T1000 (cell line): ENCODE measurements around the gene PMF1.
A peak's percentile ranks its signal among the peaks of the same experiment; 100 is the strongest.

Experiments
- DNase-seq: peaks from one replicate; lab custom pipeline; 2025; ENCODE audit warnings: mixed read lengths; lab: John Stamatoyannopoulos, UW

Gene PMF1

DNA sequence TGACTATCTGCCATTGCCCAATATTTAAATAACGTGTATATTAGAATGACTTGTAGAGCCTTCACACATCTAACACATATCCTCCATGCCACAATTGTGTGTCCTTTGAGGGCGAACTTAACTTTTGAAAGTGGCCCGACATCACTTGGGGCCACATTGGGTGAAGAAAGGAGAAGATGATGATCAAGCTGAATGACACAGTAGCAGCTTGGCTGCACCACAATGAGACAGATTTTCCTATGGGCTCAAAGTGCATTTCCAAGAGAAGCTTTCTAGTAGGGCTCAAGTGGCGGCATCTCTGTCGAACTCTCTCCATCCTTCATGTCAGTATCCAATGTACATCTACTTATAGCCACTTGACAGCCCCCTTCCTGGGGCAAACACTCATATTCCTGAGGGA is 25.4 kb downstream of the PMF1 start:
- DNase-seq: no peak

DNA sequence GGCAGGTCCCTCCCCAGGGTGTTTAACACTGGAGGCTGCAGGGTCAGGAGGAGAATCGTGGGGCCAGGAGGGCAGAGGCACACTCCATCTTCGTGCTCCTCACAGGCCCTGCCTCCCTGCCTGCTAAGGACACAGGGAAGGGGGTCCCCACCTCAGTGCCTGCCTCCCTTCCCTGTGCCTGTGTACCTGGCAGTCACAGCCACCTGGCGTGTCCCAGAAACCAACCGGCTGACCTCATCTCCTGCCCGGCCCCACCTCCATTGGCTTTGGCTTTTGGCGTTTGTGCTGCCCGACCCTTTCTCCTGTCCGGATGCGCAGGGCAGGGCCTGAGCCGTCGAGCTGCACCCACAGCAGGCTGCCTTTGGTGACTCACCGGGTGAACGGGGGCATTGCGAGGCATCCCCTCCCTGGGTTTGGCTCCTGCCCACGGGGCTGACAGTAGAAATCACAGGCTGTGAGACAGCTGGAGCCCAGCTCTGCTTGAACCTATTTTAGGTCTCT is 28.6 kb downstream of the PMF1 start:
- peak; percentile 66 for DNase-seq

DNA sequence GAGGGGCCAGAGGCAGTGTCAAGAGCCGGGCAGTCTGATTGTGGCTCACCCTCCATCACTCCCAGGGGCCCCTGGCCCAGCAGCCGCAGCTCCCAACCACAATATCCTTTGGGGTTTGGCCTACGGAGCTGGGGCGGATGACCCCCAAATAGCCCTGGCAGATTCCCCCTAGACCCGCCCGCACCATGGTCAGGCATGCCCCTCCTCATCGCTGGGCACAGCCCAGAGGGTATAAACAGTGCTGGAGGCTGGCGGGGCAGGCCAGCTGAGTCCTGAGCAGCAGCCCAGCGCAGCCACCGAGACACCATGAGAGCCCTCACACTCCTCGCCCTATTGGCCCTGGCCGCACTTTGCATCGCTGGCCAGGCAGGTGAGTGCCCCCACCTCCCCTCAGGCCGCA is 29.1 kb downstream of the PMF1 start, which contains the start of gene BGLAP:
Gene BGLAP (plus strand): TSS at position 259 of the 400 bp plus-strand sequence. CDS start 48 bp downstream, at position 307.
- no peak for DNase-seq

DNA sequence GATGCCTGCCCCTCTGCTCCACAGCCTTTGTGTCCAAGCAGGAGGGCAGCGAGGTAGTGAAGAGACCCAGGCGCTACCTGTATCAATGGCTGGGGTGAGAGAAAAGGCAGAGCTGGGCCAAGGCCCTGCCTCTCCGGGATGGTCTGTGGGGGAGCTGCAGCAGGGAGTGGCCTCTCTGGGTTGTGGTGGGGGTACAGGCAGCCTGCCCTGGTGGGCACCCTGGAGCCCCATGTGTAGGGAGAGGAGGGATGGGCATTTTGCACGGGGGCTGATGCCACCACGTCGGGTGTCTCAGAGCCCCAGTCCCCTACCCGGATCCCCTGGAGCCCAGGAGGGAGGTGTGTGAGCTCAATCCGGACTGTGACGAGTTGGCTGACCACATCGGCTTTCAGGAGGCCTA is 29.9 kb downstream of the PMF1 start:
- DNase-seq: no peak

DNA sequence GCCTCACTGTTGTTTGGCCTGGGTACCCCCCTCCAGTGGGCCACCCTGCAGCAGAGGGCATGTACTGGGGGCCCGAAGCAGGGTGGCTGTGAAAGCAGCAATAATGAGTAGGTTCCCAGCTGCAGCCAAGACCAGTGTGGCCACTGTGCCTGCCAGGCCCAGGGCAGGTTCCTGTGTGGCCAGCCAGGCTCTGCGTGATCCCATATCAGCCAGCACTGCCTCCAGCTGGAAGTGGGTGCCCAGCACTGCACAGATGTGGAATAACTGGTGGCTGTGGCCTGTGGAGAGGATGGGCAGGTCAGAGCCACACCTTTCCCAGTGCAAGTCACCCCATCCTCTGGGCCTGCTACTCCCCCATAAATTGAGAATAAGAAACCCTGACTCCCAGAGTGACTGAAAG is 31.3 kb downstream of the PMF1 start:
- DNase-seq: no peak

DNA sequence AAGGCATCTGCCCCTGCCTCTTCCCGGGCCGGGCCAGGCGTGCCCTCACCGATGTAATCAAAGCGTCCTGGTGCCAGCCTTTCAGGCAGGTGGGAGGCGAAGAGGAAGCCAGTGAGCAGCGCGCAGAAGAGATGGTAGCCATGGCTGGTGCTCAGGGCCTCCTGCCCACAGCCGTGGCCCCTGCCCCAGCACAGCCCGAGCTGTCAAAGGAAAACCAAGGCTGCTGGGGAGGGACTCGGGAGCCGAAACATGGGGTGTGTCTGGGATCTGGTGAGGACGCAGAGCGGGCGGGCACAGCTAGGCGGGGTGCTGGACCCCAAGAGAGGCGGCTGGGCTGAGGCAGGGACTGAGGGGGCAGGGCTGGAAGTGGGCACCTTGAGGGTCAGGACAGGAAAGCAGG is 31.9 kb downstream of the PMF1 start:
- no peak for DNase-seq

DNA sequence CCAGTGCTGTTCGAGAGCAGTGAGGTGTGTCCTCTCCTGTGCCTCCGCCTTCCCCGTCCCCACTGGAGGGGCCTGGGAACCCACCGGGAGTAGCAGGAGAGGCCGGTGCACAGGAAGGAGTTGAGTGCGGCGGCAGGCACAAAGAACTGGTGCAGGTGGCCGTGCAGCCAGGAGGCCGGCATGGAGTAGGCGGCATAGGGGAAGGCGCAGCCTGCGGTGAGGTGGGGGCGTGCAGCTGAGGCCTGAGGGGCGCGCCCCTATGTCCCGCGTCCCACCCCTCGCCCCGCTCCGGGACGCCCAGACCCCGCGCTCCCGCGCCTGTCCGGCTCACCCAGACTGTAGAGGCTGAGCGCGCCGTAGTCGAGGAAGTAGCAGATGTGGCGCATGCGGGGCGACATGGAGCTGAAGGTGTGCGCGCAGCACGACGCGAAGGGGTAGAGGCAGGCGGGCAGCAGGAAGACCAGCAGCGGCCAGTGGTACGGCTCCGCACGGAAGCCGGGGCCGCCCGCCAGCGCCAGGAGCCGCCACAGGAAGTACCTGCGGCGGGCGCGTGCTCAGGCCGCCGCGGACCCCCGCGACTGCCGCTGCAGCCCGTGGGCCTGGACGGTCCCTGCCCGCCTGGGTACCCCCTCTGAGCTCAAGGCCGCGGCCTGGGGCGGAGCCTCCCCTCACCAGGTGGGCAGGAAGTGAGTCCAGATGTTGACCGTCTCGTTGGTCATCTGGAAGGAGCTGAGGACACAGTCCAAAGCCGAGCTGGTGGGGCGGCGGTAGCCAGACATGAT is 32.8 kb downstream of the PMF1 start:
- DNase-seq: no peak

DNA sequence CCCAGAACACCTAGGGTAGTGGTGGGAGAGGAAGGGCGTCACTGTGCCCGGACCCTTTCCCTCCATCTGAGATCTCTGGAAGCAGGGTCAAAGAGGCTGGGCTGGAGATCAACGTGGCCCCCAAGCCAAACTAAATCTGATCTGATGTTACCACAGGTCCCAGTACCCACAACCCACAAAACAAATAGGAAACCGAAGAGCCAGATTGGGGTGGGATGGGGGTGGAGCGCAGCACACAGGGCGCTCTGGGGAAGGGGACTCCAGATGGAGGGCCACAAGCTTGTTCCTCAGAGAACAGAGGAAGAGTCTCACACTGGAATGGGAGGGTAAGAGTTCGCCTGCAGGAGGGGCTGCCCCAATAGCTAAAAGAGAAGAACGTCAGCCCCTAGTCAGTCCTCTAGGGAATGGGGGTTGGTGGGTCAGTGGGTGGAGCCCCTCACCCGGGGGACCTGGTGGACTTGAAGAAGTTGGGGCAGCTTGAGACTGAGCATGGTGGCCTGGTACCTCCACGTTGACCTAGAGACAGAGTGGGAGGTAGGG is 33.5 kb downstream of the PMF1 start:
- no peak for DNase-seq

DNA sequence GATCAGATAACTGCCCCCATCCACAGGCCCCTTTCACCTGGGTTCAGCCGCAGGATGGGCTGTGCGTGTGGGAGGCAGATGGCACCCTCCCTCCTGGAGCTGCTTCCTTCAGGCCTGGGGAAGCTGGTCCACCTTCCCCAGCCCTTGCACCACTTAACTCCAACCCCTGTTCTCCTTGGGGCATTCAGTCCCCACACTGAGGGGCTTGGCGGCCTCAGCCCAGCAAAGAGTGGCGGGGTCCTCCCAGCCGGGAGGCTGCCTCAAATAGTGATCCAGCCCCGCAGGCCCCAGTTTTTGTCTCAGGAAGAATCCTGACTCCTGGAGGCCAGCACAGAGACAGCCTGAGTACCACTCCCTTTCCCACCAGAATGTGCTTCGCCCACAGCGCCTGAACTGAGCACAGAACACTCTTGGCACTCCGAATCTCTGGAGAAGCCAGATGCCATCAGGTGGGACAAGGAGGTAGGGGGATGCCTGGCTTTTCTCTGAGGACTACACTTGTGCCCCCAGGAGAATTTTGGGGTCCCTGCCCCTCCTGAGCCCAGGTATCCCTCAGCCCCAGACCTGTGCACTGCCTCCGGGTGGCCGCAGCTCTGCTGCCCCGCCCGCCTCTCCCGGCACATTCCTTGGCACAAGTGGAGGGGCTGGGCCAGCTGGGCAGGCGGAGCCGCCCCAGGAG is 34.1 kb downstream of the PMF1 start:
- DNase-seq: no peak

DNA sequence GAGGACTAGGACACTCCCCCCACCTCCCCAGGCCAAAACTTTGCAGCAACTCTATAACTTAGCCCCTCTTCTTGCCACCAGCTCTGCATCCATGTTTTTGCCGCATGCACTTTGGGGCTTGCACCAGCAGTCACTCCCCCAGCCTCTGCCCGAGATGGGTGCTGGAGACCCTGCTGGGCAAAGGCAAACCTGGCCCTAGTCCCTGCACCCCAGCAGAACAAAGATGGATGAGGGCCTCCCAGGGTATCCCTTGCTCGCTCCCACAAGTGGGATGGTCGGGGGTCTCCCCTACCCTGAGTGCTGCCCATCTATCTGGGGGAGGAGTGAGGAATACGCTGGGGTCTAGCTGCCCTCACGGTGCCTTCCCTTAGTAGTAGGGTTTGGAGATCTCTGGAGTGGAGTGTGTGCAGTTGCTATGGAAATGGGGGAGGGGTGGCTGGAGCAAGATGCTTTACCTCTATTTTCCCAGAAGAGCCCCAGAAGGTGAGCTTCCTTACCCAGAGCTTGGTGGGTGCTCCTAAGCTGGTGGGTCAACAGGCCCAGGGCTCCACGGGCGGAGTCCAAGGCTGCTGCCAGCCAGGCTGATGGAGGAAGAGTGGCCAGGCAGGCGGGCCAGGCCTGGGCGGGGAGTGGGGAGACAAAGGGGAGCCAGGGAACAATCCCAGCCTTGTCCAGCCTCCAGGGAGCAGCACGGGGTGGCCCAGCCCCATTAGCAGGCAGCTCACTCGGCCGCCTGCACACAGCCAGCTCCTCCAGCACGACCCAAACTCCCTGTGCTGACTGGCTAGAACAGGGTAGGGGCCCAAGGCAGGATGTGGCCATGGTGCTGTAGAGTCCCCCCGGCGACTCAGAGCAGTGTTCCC is 34.9 kb downstream of the PMF1 start, which contains the start of gene PAQR6:
Gene PAQR6 (minus strand): TSS at position 597 of the 863 bp plus-strand sequence. CDS start 1,325 bp downstream, outside the sequence.
- no peak for DNase-seq

DNA sequence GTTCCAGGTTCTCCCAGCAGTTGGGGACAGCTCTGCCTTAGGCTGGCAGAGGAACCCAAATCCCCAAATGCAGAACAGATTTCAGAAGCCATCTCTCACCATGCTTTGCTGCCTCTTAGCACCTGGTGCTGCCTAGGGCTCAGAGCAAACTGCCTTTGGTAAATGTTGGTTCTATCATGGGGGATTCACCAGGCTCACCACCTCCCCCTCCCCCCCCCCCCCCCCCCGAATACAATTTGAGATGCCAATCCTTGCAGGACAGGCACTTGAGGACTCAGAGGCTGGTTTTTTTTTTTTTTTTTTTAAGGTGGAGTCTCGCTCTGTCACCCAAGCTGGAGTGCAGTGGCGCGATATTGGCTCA is 35.5 kb downstream of the PMF1 start:
- no peak for DNase-seq

DNA sequence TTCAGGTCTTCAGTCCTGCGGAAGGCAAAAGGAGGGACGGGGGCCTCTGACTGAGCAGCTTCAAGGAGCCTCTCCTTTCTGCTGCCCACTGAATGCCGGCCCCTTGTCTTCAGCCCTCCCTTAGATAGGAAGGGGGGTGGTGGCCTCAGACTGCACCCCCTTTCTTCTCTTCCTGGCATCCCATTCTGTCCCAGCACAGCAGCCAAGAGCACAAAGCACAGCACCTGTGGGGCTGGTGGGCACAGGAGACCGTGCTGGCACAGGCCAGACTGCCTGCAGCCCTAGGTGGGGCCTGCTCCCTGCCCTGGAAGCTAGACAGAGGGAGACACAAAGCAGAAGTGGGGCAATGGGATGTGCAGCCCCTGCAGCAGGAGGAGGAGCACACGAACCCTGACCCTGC is 36.8 kb downstream of the PMF1 start:
- no peak for DNase-seq

DNA sequence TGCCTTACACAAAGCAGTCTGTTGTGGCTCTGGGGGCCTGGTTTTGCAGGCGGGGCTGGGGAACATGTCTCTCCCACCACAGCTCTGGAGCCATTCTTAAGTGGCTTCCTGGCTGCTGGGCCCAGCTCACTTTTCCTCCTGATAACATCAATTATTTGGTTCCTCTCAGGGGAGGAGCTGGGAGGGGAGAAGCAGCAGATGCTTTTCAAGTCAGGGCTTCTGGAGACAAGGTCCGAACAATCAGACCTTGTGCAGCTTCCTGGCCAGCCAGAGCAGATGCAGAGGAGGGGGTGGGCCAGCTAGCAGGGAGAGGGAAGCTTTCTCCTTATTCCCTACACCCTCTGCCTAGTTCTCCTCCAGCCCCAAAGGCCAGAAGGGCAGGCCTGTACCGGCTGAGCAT is 38.7 kb downstream of the PMF1 start:
- DNase-seq: no peak

DNA sequence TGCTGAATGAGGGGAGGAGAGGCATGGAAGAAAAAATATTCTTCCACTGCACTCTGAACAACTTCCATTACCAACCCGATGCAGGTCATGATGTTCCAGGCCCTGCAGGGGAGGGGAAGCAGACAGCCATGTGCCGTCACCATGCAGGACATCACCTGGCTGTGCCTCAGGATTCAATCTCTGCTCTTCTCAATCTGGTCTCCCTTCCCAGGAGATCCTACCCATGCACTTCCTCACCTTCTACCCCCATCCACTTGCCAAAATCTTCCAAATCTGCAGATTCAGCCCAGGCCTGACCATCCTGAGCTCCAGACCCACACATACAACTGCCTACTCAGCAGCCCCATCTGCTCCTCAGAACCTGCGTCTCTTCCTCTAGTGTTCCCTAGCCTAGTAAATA is 40.8 kb downstream of the PMF1 start:
- DNase-seq: no peak

DNA sequence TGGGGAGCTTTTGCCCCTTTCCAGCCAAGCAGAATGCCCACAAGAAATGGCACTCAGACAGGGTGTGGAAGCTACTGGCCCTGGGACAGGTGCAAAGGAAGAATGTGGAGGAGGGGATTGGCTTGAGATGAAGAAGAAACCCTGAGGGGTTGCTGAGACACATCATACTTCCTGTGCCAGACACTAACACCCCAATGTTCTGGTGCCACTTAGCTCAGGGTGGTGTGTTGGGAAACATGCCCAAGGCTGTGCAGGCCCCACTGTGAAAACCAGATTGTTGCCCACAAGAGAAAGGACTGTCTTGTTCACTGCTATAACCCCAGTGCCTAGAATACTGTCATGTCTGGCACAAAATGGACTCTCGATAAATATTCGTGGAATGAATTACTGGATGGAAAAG is 44.9 kb downstream of the PMF1 start:
- no peak for DNase-seq

DNA sequence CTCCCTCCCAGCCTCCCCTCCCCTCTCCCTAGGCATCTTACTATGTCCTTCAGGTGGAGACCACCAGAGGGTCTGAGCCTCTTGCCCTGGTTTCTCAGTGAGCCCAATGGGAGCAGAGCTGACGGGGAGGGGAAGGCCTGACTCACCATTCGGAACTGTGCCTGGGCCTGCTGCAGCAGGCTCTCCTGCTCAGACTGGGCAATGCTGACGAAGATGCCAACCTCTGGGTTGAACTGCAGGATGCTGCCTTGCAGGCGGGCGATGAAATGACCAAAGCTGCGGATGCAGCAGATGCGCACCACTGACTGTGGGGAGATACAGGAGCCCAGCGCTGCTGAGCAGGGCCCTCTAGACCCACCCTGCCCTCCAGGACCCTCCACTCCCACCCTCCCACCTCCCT is 46.1 kb downstream of the PMF1 start:
- DNase-seq: no peak

DNA sequence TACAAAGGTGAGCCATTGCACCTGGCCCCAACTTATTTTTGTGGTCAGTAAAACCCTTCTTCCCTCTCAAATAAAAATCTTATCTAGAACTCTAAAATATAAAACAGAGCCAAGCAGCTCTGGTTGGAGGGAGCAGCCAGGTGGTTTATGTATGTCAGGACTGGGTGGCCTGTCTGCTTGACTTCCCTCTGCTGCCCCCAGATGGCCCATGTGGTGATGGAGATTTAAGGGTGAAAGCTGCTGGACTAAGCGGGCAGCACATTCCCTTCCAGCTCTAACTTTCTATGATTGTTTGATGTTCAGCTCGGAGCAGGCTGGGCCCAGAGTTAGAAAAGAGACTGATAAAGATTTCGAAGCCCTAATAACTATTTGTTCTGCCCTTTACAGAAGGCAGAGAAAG is 47.0 kb downstream of the PMF1 start:
- no peak for DNase-seq

DNA sequence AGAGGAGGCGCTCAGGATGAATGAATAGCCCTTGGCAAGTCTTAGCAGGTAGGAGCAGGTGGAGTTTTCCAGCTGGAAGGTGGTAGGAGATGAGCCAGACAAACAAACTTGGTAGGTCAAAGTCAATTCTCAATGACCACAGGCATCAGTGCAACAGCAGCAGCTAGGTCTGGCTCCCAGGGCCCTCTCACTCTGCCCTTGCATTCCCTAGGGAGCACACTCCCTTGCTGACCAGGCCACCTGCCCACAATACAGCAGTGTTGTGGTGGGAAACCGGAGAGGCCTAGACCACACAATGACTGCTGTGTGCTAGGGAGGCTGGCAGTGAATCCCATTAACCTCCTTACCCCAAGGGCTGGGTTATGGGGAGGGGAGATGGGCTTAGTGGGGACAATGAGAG is 48.1 kb downstream of the PMF1 start:
- no peak for DNase-seq

DNA sequence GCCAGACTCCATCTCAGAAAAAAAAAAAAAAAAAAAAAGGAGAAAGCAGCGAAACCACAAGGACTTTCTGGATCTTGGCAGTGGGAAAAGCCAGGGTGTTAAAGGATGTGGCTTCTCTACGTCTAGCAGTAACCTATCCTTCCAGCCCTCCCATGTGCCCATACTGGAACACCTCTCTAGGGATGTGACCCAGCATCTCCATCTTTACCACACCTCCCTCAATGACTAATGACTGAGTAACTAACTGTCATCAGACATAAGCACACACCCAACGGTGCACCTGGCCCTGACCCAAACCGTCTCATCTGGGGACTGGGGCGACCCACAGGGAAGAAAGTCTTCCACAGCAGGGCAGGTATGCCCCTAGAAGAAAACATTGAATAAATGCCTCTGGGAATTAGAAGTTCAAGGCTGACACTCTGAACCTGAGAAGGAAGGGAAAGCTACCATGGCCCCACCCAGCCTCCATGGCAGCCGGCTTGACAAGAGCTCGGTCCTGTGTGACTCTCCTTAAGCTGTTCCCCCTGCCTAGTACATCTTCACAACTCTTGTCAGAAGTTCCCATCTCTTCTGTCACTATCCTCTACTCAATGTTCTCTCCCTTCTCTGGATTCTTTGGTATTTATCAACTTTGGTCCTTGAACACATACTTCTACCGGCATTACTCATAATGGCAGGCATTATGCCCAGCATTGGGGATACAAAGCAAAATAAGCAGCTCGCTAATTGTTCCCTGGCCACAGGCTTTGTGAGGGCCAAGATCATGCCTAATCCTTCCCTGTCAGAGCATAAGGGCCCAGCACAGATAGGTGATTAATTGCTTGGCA is 49.9 kb downstream of the PMF1 start:
- peak; percentile 40 for DNase-seq

DNA sequence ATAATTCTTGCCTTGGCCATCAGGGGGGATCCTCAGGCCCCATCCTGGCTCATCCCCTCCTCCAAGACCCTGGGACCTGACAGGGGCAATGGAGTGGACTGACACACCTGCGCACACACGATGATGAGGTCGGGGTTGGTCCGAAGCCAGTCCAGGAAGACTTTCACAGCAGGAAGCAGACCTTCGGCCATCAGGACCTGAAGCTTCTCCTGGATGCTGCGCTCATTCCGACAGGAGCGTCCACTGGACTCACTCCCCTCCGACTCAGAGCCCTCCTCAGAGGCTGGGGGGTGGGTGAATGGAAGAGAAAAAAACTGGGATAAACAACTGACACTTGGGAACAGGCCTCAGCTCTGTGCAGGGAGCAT is 50.5 kb downstream of the PMF1 start:
- no peak for DNase-seq

DNA sequence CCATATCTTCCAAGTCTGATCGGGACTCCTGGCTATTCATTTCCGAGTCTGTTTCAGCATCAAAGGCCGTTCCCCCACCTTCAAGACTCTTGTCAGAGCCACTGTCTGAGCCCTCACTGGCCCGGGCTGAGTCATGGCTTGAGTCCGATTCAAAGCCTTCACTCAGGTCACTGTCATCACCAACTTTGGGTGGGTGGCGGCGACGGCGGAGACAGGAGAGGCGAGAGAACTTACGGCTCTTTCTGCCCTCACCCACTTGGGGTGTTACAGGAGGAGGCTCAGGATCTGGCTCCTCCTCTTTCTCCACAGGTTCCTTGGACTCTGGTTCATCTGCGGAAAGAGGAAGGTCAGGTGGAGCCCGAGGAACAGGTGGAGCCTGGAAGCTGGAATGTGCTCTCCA is 53.2 kb downstream of the PMF1 start:
- DNase-seq: no peak
